Breast epithelium (tissue), 3 donors: Measurements from ENCODE around the gene SPARC.

Experiments
- POLR2A ChIP-seq: fragments of 450-650 bp; IDR thresholded peaks from one replicate; pipeline ENCODE4 v1.6.1; 2016; ENCODE audit warnings: antibody characterized with exemption, mild to moderate bottlenecking, moderate library complexity
- POLR2AphosphoS5 ChIP-seq, 3 donors: sonication (generic); formaldehyde crosslinking; IDR thresholded peaks; one replicate each; pipeline ENCODE4 v1.6.1; 2017; ENCODE audit warnings: antibody characterized with exemption in 3 of 3

- TF ChIP-seq POLR2A (no peak), POLR2AphosphoS5 (IDR thresholded peaks at IDR 0.05) (no peak)
Observed at GRCh38 chr5:151700296-151700695, 13.6 kb upstream of the SPARC start.
